HG02970 (cell line): Measurements from ENCODE around the gene MGST2.

Experiments
- ATAC-seq: cut with Tn5 transposase; IDR thresholded peaks from one replicate; pipeline ENCODE4 v1.9.1; 2021; ENCODE audit warnings: mild to moderate bottlenecking, moderate library complexity, moderate number of reproducible peaks; ENCODE audit not compliant: unreplicated experiment, low FRiP score

MGST2 gene

GRCh38 chr4:139669335-139669734 is 3.7 kb downstream of the MGST2 start:
- ATAC-seq = no peak

GRCh38 chr4:139669890-139670289 is 4.3 kb downstream of the MGST2 start:
- no peak for ATAC-seq

- no peak for ATAC-seq
Observed at GRCh38 chr4:139670775-139671174, 5.2 kb downstream of the MGST2 start.

GRCh38 chr4:139672215-139672614 is 6.6 kb downstream of the MGST2 start:
- ATAC-seq = no peak

GRCh38 chr4:139672732-139673131 is 7.1 kb downstream of the MGST2 start:
- no peak for ATAC-seq

GRCh38 chr4:139674875-139675550 is 9.4 kb downstream of the MGST2 start:
- ATAC-seq = no peak

GRCh38 chr4:139675651-139676050 is 10.0 kb downstream of the MGST2 start:
- no peak for ATAC-seq

- no peak for ATAC-seq
Observed at GRCh38 chr4:139676365-139676764, 10.7 kb downstream of the MGST2 start.

- ATAC-seq = no peak
Observed at GRCh38 chr4:139676913-139677585, 11.4 kb downstream of the MGST2 start.

GRCh38 chr4:139682309-139682708 is 16.7 kb downstream of the MGST2 start:
- no peak for ATAC-seq

- no peak for ATAC-seq
Observed at GRCh38 chr4:139682741-139683151, 17.1 kb downstream of the MGST2 start.

- no peak for ATAC-seq
Observed at GRCh38 chr4:139684351-139684750, 18.7 kb downstream of the MGST2 start.

GRCh38 chr4:139685180-139685579 is 19.6 kb downstream of the MGST2 start:
- no peak for ATAC-seq

- no peak for ATAC-seq
Observed at GRCh38 chr4:139686130-139686529, 20.5 kb downstream of the MGST2 start.

GRCh38 chr4:139686988-139687387 is 21.4 kb downstream of the MGST2 start:
- ATAC-seq = no peak

- ATAC-seq = no peak
Observed at GRCh38 chr4:139689093-139689722, 23.6 kb downstream of the MGST2 start.

- ATAC-seq = no peak
Observed at GRCh38 chr4:139690419-139690818, 24.8 kb downstream of the MGST2 start.

- no peak for ATAC-seq
Observed at GRCh38 chr4:139692309-139693012, 26.8 kb downstream of the MGST2 start.

GRCh38 chr4:139694522-139695107 is 29.0 kb downstream of the MGST2 start:
- no peak for ATAC-seq

- no peak for ATAC-seq
Observed at GRCh38 chr4:139696491-139696890, 30.9 kb downstream of the MGST2 start.
